Measurements from ENCODE around the gene PITPNB.

The PITPNB gene

DNA sequence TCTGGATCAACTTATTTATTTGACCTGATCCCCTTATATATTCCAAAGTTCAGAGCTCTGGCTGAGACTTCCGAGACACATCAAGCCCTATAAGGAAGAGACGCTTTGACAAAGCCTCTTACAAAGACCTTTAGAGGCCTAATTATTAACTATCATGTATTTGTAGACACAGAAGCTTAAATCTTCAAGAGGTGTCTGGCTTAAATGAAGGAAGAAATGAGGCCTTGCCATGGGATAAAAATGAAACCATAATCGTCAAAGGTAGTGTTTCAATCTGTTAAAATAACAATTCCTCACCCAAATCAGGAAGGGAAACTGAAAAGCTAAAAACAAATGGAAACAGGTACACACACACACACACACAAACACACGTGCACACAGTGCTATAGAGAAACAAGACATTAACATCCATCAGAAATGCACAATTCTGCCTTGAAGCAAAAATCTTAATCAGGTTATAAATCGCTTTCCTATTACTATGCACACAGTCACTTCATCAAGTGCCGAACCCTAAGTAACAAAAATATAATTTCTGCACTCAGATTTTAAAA lies 50.2 kb downstream of the PITPNB start:
- H3K4me2 ChIP-seq (ENCODE audit: insufficient read depth, low read length) = no peak overlapping the region
- peaks cover 92% of the 10 kb centered on the region for H3K36me3 ChIP-seq (ENCODE audit: insufficient read depth, low read length)
- peaks cover 55% of the 10 kb centered on the region for H3K79me2 ChIP-seq (ENCODE audit: insufficient read depth, low read length)
- ATAC-seq (ENCODE audit: insufficient read depth, low read depth) (no peak), DNase-seq (no peak)
- H2AFZ ChIP-seq (ENCODE audit: low read depth, low read length) = no peak overlapping the region
- no peaks in the 10 kb centered on the region for H3K27me3 ChIP-seq (ENCODE audit: insufficient read depth, low read length, poor library complexity)
- H3K4me3 ChIP-seq (ENCODE audit: low read depth in 1 of 2, low read length in 2 of 2) = no peak overlapping the region
- no peak overlapping the region for H3K27ac ChIP-seq (ENCODE audit: low read length)
- H3K9me3 ChIP-seq (ENCODE audit: insufficient read depth, low read length, severe bottlenecking) = no peaks in the 10 kb centered on the region
- no peak overlapping the region for H3K9ac ChIP-seq (ENCODE audit: low read depth, low read length)
- TF ChIP-seq, protein P1, sequence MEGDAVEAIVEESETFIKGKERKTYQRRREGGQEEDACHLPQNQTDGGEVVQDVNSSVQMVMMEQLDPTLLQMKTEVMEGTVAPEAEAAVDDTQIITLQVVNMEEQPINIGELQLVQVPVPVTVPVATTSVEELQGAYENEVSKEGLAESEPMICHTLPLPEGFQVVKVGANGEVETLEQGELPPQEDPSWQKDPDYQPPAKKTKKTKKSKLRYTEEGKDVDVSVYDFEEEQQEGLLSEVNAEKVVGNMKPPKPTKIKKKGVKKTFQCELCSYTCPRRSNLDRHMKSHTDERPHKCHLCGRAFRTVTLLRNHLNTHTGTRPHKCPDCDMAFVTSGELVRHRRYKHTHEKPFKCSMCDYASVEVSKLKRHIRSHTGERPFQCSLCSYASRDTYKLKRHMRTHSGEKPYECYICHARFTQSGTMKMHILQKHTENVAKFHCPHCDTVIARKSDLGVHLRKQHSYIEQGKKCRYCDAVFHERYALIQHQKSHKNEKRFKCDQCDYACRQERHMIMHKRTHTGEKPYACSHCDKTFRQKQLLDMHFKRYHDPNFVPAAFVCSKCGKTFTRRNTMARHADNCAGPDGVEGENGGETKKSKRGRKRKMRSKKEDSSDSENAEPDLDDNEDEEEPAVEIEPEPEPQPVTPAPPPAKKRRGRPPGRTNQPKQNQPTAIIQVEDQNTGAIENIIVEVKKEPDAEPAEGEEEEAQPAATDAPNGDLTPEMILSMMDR (IDR thresholded peaks at IDR 0.05; ENCODE audit: borderline replicate concordance, extremely low read depth, low read length, poor library complexity, severe bottlenecking) = no peak
- no peak for TF ChIP-seq EZH2 (IDR thresholded peaks at IDR 0.05; ENCODE audit: borderline replicate concordance, low read depth, low read length, severe bottlenecking)
- H4K20me1 ChIP-seq (ENCODE audit: insufficient read depth, low read length) = peaks cover 19% of the 10 kb centered on the region; the same call in 1 of the 2 replicates
- no peaks in the 10 kb centered on the region for H3K4me1 ChIP-seq (ENCODE audit: insufficient read depth, low read length)

DNA sequence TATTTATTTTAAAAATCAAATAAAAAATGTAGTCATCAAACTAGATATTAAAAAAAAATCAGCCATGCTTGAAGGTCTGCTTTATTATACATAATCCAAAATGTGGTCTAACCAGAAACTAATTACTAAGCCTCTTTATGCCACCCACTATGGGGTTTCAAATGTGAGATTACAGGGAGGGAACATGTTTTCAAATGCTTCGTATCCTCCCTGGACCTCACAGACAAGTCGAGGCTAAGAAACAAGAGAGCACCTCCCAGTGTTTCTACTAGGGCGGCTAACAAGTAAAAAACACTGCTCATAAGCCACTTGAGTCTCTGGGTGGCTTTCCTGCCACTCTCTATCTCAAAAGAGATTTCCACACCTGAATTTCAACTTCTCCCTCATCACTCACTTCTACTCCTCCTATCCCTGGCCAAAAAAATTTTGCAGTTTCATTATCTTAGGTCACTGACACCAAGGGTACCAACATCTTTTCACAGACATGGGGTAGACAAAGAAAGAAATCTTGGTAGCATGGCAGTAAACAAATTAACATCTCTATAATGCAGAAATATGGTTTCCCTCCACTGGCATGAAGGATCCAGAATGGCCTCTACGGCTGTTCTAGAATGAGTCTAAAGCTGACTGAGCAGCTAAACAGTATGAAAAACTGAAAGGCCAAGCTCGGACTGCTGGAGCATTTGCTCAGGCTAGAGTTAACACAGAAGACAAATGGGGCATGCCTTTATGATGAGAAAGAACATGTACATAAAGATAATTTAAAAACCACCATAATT lies 50.9 kb downstream of the PITPNB start:
- Histone ChIP-seq H3K9me3 (ENCODE audit: insufficient read depth, low read length, severe bottlenecking) (no peaks in the 10 kb centered on the region), H3K9ac (ENCODE audit: low read depth, low read length) (no peak overlapping the region), H3K4me1 (ENCODE audit: insufficient read depth, low read length) (no peaks in the 10 kb centered on the region), H3K4me3 (ENCODE audit: low read depth in 1 of 2, low read length in 2 of 2) (no peak overlapping the region), H3K36me3 (ENCODE audit: insufficient read depth, low read length) (peaks cover 90% of the 10 kb centered on the region), H4K20me1 (ENCODE audit: insufficient read depth, low read length) (peaks cover 14% of the 10 kb centered on the region; the same call in 1 of the 2 replicates), H3K27me3 (ENCODE audit: insufficient read depth, low read length, poor library complexity) (no peaks in the 10 kb centered on the region), H3K27ac (ENCODE audit: low read length) (no peak overlapping the region), H3K4me2 (ENCODE audit: insufficient read depth, low read length) (no peak overlapping the region), H2AFZ (ENCODE audit: low read depth, low read length) (no peak overlapping the region), H3K79me2 (ENCODE audit: insufficient read depth, low read length) (peaks cover 52% of the 10 kb centered on the region)
- DNase-seq (no peak), ATAC-seq (ENCODE audit: insufficient read depth, low read depth) (no peak)
- TF ChIP-seq EZH2 (IDR thresholded peaks at IDR 0.05; ENCODE audit: borderline replicate concordance, low read depth, low read length, severe bottlenecking) = no peak
- TF ChIP-seq, protein P1 (IDR thresholded peaks at IDR 0.05; ENCODE audit: borderline replicate concordance, extremely low read depth, low read length, poor library complexity, severe bottlenecking) = no peak

DNA sequence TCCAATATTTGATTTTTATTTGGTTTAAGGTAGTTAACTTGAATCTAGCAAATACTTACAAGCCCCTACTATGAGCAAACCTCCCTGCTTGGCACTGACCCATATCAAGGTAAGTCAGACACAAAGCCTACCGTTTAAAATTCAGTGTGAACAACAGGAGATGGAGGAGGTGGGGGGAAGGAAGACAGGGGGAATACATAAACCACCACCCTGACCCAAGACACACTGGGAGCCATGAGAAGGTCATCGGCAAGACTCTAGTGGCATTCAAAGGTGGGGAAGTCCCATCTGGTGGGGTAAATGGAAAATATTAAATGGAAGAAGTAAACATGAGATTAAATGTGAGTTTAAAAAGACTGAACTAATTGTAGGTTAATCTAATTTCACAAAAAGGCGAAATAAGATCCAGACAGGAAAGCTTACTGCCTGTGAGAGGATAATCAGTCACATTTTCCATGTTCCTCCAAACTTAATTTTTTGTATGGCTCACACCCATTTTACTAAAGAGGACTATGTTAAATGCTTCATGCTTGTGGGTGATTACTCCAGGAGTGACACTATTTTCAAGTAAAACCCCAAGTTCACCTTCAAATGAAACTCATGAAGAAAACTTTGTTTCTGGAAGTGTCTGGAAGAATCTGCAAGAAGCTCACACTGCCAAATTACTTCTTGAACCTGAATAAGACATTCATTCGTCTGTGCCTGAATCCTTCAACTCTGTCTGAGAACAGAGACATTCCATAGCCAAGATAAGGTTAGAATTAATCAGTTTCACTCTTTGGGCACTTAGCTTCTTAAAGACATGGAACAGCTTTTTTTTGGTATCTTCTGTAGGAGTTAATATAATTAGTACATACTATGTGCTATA lies 51.7 kb downstream of the PITPNB start:
- no peaks in the 10 kb centered on the region for H3K27me3 ChIP-seq (ENCODE audit: insufficient read depth, low read length, poor library complexity)
- ATAC-seq (ENCODE audit: insufficient read depth, low read depth) (no peak), DNase-seq (no peak)
- H3K4me1 ChIP-seq (ENCODE audit: insufficient read depth, low read length) = no peaks in the 10 kb centered on the region
- H3K79me2 ChIP-seq (ENCODE audit: insufficient read depth, low read length) = peaks cover 52% of the 10 kb centered on the region
- H3K4me3 ChIP-seq (ENCODE audit: low read depth in 1 of 2, low read length in 2 of 2) = no peak overlapping the region
- H3K36me3 ChIP-seq (ENCODE audit: insufficient read depth, low read length) = peaks cover 90% of the 10 kb centered on the region
- H2AFZ ChIP-seq (ENCODE audit: low read depth, low read length) = no peak overlapping the region
- H3K9ac ChIP-seq (ENCODE audit: low read depth, low read length) = no peak overlapping the region
- H3K4me2 ChIP-seq (ENCODE audit: insufficient read depth, low read length) = no peak overlapping the region
- peaks cover 14% of the 10 kb centered on the region; the same call in 1 of the 2 replicates for H4K20me1 ChIP-seq (ENCODE audit: insufficient read depth, low read length)
- H3K9me3 ChIP-seq (ENCODE audit: insufficient read depth, low read length, severe bottlenecking) = no peaks in the 10 kb centered on the region
- H3K27ac ChIP-seq (ENCODE audit: low read length) = no peak overlapping the region
- TF ChIP-seq, protein P1 (IDR thresholded peaks at IDR 0.05; ENCODE audit: borderline replicate concordance, extremely low read depth, low read length, poor library complexity, severe bottlenecking) = no peak
- TF ChIP-seq EZH2 (IDR thresholded peaks at IDR 0.05; ENCODE audit: borderline replicate concordance, low read depth, low read length, severe bottlenecking) = no peak

Data from DND-41 (cell line).